ENCODE data around the gene SLC1A7.

DNA sequence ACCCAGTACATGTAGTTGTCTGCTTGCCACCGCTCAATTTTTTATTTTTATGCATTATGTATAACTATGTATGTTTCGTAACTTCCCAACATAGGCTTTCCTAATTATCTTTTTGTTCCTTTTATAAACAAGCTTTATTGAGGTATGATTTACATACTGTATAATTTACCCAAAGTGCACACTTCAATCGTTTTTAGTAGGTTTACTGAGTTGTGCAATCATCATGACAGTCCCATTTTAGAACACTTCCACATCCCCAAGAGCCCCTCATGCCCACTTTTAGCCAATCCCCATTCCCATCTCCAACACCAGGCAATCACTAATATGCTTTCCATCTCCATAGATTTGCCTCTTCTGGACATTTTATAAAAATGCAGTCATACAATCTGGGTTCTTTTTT lies 14.3 kb upstream of the SLC1A7 start:
- TF ChIP-seq POLR2A (IDR thresholded peaks at IDR 0.05) = no peak
- TF ChIP-seq, protein P1, sequence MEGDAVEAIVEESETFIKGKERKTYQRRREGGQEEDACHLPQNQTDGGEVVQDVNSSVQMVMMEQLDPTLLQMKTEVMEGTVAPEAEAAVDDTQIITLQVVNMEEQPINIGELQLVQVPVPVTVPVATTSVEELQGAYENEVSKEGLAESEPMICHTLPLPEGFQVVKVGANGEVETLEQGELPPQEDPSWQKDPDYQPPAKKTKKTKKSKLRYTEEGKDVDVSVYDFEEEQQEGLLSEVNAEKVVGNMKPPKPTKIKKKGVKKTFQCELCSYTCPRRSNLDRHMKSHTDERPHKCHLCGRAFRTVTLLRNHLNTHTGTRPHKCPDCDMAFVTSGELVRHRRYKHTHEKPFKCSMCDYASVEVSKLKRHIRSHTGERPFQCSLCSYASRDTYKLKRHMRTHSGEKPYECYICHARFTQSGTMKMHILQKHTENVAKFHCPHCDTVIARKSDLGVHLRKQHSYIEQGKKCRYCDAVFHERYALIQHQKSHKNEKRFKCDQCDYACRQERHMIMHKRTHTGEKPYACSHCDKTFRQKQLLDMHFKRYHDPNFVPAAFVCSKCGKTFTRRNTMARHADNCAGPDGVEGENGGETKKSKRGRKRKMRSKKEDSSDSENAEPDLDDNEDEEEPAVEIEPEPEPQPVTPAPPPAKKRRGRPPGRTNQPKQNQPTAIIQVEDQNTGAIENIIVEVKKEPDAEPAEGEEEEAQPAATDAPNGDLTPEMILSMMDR (IDR thresholded peaks at IDR 0.05) = no peak

Measured in uterus (tissue), 2 donors.